GM18508 (cell line): ENCODE results near the gene PDZRN4.
"Not testable (repeated sequence)": the region's sequence is repeated elsewhere in the genome, so short reads cannot be mapped to it uniquely, and the experiment has no call there.

Experiments
- ATAC-seq: cut with Tn5 transposase; IDR thresholded peaks from one replicate; pipeline ENCODE4 v1.9.1; 2021; ENCODE audit warnings: moderate number of reproducible peaks; ENCODE audit not compliant: insufficient read depth, unreplicated experiment

The PDZRN4 gene

GRCh38 chr12:41277100-41277945 is 89.2 kb downstream of the PDZRN4 start:
- ATAC-seq: no peak

DNA sequence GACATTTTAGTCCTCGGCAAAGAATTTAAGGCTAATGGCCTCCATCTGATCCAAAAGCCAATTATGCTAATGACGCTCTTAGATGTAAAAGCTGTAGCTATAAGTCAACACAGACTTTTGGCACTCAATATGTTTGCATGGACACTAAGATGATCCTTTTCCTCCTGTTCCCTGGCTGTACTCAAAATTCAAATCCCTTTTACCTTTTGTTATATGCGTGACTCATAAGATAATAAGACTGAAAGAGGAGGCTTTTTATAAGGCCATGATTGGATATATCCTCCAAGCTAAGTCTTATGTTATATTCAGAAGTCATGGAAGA is 89.8 kb downstream of the PDZRN4 start:
- ATAC-seq: no peak

- not testable (repeated sequence) for ATAC-seq
Measured at GRCh38 chr12:41280341-41281095, 92.4 kb downstream of the PDZRN4 start.

GRCh38 chr12:41285470-41285869 is 97.3 kb downstream of the PDZRN4 start:
- not testable (repeated sequence) for ATAC-seq

DNA sequence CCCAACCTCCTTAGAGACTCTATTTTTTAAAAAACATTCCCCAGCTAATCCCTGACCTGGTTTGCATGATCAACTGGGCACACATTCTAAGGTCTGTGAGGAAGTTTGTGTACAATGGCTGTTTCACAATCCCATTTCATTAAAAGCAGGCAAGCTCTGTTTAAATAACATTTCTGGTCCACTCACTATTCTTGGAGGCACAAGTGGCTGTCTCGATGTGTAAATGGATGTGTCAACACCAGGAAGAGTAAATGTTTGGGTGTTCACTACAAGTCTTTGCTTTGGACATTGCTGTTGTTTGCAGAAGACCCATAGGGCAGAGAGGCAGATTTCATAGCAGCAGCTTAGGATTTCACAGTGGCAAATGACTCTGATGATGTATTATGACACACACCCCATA is 98.3 kb downstream of the PDZRN4 start:
- ATAC-seq: no peak

- no peak for ATAC-seq
Measured at GRCh38 chr12:41287500-41288141, 99.5 kb downstream of the PDZRN4 start.

DNA sequence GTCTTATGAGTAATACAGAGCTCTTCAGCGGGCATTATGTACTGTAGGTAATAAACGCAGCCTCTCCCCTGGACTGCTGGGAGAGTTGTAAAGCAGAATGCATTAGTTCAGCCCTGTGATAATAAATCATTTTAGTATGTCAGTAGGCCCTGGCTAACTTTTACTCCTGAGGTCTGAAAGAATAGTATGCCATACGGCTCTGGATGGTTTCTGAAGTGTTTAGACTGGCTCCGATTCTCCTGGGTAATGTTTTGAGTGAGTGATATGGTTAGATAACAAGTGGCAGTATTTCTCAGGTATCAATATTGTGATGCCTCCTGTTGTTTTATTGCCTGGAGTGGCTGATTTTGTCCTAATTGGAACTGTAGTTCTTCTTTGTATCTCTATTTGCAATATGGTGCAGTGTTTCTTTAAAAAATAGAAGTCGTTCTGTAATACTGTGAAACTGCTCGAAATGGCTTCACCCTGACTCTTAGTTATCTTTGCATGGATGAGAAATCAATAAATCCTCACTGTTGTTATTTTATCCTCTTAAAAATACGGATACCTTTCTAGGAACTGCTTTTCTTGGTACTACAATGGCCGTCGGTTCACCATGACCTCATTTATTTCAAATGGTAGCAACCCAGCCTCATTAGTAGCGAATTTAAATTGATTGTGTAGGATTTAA is 100.2 kb downstream of the PDZRN4 start:
- no peak for ATAC-seq

DNA sequence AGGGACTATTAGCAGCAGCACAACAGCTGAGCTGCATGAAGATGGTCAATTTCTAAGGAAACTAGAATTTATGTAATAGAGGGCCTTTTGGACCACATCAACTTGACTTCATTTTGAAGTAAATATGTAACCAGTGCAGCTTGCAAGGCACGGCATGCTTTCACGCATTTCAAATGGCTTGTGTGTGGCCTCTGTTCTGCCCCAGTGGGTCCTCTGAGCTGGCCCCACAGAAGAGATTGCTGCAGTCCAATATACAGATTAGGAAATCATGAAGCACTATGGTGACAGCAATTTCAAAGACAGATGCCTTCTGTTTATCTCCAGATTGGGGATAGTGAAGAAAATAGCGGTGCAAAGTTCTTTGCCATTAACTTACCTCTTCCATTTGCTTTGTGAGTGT is 101.4 kb downstream of the PDZRN4 start:
- no peak for ATAC-seq

DNA sequence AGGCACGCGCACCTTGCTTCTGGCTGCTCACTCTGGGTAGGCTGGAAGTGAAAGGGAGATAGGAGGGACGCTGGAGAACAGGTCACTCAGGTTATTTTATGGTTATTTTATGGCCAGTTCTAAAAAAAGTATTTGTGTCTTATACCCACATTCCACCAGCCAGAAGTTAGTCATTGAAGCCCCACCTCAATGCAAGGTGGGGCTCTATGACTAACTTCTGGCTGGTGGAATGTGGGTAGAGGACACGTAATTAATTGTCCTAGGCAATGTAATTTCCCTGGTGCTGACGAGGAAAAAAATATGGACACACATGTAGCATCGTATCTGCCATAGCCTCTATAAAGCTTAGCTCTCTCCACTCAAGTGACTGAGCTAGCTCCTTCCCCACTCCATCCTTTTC is 104.9 kb downstream of the PDZRN4 start:
- ATAC-seq: no peak

- ATAC-seq: no peak
Measured at GRCh38 chr12:41293461-41293860, 105.3 kb downstream of the PDZRN4 start.

- peak; percentile 59 for ATAC-seq
Measured at GRCh38 chr12:41302979-41303403, 114.9 kb downstream of the PDZRN4 start.

DNA sequence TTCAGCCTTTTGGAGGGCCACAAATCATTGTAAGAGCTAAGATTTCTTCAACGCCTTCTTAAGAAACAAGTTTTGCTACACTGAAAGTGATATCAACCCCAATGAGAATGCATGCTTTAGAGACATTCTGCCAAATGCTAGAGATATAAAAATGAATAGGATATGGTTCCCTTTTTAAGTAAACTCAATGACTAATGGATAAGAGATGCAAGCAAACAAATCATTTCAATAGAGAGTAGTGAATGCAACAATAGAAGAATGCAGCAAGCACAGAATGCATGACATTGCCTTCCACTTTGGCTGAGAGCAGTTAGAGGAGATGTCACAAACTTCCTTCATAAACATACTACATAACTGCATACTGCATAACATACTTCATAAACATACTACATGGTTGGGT is 116.4 kb downstream of the PDZRN4 start:
- ATAC-seq: no peak

DNA sequence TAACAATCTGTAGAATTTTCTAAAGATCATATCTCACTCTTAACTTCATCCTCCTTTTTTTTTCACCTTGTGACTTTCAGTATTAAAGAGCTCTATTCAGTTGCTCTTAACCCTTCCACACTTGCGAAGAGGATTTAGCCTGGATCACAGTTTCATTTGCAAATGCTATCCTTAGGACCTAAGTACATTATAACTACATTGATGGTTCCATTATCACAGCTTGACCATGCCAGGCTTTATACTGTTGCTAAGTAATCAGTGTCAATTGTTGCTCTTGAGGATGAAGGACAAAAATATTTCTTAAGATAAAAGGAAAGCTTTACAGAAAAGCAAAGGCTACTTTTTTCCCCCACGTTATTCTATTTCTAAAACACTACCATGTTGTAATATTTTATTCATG is 122.2 kb downstream of the PDZRN4 start:
- no peak for ATAC-seq

DNA sequence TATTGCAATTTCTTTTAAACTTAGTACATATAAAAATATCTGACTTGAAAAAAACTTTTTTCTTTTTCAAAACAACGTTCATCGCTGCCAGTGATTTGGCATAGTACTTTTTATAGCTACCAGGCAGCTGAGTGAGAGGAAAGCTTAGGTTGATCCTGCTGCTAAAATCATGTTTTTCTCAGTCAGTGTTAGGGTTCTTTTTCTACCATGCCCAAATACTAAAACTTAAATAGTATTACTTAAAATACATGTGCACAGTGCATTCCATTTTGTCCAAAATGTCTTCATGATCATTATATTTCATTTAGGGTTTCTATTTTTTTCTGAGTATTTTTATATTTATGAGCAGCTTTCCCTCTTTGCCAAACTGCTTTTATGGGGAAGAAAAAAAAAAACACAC is 123.8 kb downstream of the PDZRN4 start:
- ATAC-seq: no peak

- not testable (repeated sequence) for ATAC-seq
Measured at GRCh38 chr12:41312451-41312850, 124.3 kb downstream of the PDZRN4 start.

DNA sequence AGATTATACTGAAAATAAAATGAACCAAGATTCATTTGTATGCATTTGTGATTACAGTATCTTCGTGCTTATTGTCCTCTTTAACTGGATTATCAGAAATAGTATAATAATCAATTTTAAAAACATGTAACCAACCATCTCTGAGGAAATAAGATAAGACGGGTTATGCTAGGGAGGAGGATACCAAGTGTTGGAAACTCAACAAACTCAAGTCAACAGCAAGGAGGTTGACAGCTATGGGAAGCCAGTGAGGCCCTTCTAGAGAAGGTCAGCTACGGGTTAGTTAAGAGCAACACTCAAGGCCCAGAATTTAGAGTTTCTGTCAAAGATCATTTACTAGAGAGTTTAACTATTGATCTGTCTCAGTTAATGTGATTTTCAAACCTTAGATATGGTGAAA is 137.2 kb downstream of the PDZRN4 start:
- ATAC-seq: no peak

DNA sequence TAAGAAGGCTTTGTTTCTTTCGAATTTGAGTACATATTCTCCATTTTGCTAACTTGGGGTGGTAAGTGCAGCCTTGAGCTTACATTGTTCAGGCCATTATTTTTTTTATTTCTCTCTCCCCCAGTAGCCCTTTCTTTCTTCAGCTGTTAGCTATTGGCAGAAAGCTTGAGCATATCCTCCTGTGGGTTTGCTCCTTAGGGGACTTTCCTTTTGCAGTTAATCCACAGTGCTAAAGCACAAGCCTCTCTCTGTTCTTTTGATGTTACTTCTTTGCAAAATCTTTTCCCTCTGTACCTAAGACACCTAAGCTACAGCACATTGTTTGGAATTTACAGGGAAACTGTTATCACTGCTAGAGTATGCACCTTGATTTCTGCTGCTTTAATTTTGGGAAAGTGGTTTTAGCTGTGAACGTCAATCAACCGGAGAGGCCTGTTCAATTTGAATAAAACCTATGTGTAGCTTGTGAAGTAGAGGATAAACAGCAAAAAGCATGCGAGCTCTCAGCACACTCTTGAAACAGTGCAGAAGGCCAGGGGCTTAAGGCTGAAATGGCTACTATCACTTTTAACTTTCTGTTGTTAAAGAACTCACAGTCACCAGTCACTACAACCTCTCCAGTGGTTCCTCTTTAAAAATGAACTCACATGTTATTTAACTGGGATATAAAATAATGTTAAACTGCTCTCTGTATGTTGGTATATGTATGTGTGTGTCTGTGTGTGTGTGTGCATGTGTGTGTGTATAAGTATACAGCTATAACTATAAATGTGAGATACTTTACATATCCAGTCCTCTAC is 139.2 kb downstream of the PDZRN4 start:
- ATAC-seq: no peak

DNA sequence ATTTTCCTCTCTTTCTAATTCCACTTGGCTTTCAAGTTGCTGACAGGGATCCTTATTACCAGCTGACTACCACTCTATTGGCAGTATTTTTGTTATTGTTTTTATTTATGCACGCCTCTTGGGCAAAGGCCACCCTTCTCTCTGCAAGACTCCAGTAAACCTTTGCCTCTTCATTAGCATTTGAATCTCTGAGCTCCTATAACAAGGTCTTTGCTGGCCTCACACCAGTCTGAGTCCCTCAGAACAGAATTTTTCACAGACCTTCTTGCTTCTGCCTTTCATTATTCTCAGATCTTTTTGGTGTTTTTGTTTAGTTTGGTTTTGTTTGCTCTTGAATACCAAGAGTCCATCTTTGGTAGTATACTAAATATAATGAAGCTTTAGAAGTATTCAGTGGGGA is 145.9 kb downstream of the PDZRN4 start:
- no peak for ATAC-seq

DNA sequence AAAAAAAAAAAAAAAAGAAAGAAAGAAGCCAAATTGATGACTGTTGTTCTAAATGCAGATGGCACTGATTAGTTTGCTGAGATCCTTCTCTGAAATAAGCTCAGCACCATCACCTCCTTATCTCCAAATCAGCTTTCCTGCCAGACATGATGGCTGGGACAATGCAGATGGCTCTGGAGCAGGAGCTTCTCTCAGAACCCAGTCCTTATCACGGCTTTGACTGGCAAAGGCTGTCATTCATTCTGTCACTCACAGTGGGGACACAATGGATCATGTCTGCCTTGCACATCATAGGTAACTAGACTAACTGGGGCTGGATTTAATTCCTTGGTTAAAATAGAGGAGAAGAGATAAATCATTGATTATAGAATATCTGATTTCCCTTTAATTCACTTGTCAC is 146.3 kb downstream of the PDZRN4 start:
- ATAC-seq: no peak

DNA sequence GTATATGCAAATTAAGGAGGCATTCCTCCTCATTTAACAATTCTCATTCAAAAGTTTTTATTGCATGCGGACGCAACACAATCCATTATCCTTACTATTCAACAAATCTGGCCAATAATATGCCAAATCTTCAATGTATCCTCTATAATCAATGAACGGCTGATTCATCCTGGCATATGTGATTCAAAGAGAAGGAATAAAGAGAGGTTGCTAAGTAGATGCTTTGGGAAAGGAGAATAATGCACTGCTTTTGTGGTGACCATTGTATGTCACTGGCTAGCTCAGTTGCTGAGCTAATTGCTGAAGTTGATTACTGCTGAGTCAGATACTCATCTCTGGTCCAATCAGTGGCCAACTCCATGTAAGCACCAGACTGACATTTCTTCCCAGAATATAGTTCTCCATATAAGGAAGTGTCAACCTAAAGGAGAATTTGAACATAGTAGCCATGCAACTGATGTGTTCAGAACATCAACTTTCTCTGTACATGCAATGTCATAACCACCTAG is 148.0 kb downstream of the PDZRN4 start:
- no peak for ATAC-seq
